Measurements from ENCODE around the gene KAT7.
"Not testable (repeated sequence)": the region's sequence is repeated elsewhere in the genome, so short reads cannot be mapped to it uniquely, and the experiment has no call there.

Gene KAT7

DNA sequence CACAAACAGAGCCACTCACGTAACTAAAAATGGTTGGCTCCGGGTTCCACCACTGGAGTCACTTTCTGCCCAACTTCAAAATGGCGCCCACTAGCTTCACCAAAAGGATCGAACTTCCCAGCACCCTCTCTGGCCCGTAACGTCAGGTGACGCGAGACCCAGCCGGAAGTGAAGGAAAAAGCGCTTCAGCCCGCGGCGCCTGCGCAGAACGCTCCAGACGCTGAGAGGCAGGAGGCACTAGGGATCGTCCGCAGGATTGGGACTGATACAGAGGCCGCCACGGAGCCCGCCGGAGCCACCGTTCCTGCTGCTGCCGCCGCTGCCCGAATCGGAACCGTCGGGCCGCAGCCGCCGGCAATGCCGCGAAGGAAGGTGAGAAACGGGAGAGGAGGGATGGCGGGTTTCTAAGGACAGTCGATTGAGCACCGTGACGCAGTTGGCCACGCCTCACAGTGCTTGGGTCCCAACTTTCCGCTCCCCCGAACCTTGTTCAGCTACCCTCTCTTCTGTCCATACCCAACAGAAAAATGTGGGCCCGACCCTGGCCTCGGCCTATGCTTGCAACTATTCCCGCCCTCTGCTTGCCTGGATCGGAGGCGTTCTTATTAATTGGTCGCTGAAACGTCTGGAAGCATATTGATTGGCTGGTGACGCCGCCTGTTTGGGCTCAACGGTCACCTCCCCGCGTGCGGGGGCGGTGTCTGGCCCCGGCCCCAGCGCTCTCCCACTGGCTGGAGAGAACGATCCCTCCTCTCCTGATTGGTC, at the start of gene KAT7:
KAT7 (plus strand) TSS at position 204 of the 765 bp plus-strand sequence; CDS start at position 358, 154 bp downstream.
- peak; percentile 99 for DNase-seq

DNA sequence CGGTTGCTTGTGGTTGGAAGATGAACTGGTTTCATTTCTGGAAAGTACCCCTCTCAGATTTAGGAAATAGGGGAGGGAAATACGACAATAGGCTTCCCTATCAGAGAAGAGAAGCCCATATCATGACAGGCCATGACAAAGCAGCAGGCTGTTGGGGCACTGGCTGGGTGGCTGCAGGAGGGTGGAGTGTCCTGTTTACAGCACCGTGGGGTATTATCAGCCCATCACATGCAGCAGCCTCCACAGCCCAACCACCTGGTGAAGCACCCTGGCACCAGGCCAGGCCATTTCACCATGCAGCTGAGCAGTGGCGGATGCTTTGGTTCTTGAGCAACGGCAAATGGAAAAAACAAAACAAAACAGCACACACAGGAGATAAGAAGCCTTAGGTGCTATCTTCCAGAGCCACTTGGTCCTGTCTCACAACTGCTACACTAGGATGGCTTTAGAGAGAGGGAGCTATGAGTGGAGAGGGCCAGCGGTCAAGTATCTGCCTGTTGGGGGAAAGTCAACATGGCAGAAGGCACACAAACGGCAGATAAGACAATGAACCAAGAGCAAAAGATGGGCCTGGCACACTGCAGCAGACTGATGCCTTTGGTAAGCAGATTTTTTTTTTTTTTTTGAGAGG, 48.7 kb upstream of the KAT7 start:
- no peak for DNase-seq

DNA sequence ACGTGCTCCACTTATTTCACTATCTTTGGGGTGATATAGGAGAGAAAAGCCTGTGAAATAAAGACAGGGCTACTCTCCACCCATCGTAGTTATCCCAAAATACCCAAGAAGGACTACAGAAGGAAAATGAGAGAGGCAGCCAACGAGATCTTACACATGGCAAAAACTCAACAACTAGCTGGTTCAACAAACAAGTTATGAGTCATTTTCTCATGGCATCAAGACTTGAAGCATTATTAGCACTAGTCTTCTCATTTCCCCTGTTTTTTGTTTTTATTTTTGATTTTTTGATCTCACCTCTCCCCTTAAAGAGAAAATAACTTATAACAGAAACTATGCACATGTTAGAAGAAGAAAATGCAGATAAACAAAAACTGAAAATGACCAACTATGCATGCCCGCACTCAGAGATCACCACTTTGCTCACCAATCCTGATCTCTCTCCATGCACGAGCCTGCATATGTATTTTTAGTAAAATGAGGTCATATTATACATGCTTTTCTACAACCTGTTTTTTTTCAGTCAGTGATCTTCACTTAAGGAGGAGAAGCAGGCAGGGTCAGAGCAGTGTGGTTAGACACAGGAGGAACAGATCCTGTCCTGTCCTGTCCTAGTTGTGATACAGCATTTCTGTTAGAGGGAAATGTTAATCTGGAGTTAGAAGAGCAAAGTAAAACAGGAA, 47.3 kb upstream of the KAT7 start:
- no peak for DNase-seq

DNA sequence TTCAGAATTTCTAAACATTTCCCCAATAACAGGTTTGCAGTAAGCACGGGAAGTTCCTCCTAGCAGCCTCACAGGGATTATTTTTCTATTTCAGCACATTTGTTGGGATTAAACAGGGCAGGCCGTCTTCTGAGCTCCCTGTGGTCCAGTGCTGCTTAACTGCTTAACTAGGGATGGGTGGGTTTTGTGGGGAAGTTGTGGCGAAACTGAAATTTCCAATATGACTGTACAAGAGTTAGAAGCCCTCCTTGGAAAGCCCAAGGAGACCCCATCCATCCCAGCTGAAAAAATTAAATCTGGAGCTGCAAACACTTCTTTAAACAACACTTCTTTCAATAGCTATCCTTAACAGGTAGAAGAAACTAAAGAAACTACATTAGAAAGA, 46.8 kb upstream of the KAT7 start:
- no peak for DNase-seq

DNA sequence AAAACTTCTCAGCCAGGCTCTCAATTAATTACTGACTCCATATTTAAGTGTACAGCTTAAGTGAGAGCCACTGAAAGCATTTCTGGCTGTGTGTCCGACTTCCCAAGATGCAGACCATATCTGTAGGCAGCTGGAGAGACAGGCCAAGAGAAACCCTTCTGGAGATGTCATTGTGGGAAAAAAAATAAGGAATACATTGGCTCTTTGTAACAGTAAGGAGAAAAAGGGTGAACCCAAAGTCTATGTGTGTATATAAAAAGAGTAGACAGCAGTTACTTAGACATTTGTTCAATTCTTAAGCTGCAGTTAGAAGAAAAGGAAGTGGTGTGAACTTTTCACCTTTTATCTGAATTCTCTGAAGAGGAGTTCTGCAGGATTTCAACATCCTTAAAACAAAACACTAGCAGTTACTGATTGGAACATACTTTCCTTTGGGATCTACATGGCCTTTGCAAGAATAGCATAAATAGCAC, 46.3 kb upstream of the KAT7 start:
- DNase-seq = no peak

DNA sequence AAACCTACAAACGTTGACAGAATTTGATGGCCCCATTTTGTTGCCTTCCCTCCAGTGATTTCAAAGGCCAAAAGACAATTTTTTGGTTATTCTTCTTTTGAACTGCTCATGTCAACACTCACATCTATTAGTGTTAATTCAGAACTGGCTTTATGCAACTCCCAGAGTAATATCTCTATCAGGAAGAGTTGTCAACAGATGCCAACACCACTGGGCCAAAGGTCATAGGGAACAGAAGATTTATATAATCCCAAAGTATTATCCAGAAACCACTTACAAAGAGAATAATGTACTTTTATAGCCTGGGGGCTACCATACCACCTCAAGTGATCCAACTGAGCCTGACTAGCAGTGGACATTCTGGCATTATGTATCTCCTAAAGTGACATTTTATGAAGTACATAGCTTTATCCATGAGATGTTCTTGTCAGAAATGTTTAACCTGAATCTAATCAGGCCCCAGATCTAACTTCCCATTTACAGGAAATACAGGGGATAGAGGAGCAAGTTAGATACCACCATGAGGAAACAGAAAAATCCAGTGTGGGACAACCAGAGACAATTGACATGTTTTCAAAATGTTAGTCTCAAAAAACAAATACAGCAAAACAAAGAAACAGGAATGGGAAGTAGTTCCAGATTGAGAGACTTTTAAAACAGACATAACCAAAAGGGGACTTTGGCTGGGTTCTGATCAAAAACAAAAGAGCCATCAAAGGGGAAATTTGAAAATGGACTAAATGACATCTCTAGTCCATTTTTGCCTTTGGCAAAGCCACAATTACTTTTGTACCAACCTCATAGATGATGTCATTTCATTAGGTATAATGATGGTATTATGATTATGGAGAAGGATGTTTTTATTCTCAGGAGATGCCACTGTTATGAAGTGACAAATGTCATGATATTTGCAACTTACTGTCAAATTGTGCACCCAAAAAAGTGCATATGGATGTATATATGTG, 43.0 kb upstream of the KAT7 start:
- DNase-seq = no peak

DNA sequence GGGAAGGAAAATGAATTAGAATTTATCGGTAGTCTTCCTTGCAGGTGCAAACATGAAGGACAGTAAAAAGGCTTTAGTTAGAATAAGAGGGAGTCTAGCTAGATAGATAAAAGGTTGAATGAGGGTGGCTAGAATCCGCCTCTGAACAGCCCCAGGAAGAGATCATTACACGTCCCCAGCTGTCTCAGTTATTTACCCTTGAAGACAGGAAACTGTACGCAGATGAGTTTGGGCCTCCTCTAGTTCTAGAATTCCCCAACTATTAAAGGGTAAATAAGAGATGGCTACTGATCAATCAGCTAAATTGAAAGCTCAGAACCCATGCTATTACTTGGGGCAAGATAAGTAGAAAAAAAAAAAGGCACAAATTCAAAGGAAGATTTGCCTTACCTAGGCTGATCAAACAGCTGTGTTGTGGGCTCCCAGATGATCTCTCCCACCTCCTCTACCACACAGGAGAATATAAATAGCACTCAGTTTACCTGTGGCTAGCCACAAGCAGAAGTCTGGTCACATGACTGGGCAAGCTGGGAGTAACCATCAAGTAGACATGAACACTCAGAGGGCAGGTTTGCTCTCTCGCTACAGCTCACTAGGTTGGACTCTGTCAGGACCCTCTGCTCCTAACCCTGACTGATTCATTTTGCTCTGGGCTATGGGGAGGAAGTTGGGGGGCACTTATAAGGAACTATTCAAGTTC, 41.5 kb upstream of the KAT7 start:
- no peak for DNase-seq

DNA sequence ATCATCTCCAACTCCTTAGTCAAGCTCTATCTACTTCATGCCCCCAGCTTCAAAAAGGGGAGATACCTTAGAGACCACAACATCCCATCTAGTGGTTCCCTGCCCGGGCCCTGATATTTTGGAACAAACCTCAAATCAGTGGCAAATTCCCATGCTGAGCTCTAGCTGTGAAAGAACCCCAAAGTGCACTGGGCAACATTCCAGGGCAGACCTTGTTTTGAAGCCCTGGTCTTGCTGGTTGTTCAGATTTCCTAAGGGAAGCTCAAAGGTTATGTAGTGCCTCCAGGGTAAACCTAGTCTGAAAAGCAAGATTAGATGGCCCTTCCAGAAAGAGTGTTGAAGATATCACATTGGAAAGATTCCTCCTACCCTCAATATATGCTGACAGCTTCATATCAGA, 40.8 kb upstream of the KAT7 start:
- no peak for DNase-seq

DNA sequence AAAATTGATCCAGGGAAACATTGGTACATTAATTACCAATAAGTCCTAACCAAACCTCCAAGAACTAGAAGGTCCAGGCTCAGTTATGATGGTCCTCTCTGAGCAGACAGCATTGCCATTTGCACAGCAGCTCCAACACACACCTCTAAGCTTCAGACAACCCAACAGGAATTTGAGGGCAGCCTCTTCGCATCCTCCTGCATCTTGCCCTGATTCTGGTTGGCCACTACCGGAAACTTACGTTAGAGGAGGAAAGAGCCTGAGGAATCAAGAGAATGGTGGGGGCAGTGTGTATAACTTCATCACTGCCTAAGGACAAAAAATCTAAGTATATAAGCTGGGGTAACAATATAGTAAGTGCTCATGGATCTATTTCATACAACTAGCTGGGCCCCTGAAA, 40.3 kb upstream of the KAT7 start:
- DNase-seq = no peak

DNA sequence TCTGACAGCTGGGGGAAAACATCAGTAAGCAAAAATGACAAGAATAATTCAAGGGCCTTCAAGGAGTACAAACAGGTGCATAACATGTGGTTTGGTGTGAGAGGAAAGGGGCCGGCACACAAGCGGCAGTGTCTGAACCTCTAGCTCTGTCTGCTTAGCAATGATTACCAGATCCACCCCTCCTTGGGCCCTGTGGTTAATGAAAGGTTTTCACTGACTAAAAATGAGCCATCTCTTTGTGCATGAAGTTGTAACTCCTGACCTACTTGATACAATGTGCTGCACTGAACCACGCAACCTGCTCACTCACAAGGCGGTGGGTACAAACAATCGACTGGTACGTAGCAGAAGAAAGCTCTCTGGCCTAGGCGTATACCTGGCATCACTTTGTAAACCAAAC, 39.7 kb upstream of the KAT7 start:
- DNase-seq = no peak

DNA sequence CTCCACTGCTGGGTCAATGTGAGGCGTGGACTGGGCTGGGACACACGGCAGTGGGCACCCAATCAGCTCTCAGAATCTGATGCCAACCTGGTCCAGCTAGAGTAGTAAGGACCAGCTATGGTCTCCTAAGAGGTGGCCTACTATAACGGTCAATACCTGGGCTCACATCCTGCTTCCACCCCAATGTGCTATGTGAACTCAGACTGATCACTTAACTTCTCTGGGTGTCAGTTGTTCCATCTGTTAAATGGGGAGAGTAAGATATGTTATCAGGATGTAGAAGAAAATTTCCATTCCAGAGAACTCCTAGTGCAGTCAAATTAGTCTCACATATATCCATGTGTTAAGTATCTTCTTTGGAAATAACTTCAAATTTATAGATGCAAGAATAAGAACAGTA, 38.8 kb upstream of the KAT7 start:
- no peak for DNase-seq

DNA sequence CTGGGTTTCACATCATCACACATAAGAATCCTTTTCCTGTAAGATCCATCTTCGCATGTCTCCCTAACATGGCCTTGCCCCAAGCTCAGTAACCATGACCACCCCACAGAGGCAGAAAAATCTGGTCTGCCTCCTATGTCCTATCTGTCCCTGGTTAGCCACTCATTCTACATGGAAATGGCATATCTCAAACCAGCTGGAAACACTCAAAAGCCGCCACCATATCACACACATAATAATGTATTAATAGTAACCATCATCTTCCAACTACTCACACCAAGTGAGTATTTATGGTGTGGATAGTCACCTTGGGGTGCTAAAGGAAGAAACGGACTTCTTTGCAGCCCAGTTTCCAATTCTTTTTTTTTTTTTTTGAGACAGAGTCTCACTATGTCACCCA, 36.0 kb upstream of the KAT7 start:
- no peak for DNase-seq

DNA sequence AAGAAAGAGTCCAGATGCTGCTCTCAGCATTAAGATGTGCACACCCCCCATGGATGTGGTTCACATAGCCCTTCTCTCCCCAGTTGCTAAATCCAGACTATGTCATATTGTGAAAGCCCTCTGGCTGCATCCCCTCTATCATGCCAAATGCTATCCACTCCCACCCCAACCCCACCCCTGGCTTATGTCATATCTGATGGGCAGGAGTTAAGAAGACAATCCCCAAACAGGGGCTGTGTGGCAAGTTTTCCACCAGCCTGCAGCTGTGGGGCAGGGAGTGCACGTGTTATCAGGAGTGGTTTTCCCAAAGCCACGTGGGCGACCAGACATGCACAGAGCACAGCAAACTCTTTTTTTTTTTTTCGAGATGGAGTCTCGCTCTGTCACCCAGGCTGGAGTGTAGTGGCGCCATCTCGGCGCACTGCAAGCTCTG, 34.5 kb upstream of the KAT7 start:
- no peak for DNase-seq

DNA sequence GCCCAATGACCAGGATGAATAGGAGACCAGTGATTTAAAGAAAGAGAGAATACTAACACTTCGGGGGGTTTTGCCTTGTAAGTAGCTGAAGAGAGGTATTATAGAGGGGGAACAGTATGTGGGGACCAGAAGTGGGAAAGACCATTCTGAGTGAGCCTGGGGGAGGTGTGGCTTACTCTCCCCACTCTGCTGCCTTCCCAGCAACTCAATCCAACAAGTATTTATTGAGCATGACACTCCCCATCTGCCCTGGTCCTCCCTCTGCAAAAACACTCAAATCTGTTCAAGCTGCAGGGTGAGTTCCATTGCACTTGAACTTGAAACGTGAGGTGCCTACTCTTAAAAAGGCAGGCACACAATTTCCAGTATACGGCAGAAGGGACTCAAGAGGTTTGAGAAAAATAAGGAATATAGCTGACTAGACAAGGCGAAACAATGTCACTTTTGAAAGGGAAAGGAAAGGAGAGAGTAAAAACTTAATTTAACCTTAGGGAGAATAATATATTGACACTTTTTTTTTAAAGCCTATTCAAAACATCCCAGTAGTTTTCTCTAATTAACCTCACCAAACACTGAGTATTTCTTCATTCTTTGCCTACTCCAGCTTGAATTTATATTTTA, 32.7 kb upstream of the KAT7 start:
- peak; percentile 24 for DNase-seq

DNA sequence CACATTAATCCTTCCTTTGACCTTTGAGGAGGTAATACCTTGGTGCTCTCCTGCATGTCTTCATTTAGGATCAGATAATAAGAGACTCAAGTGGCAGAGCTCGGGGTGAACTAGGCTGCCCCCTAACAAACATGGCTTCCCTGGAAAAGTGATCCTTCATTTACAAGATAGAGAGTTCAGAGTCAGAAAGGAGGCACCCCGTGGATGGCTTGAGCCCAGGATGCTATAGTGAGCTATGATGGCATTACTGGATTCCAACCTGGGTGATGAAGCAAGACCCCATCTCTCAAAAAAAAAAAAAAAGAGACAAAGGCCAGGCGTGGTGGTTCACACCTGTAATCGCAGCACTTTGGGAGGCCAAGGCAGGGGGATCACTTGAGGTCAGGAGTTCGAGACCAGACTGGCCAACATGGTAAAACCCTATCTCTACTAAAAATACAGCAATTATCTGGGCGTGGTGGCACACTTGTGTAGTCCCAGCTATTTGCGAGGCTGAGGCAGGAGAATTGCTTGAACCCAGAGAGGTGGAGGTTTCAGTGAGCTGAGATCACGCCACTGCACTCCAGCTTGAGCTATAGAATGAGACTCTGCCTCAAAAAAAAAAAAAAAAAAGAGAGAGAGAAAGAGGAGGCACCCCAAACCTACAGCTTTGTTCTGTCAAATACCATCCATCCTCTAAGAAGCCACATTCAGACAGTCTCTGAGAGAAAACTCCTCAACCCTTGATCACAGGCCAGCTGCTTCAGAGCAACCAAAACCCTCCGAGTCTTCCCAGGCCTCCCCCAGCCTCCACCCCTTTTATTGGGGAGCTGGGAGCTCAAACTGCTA, 31.9 kb upstream of the KAT7 start:
- DNase-seq = no peak

DNA sequence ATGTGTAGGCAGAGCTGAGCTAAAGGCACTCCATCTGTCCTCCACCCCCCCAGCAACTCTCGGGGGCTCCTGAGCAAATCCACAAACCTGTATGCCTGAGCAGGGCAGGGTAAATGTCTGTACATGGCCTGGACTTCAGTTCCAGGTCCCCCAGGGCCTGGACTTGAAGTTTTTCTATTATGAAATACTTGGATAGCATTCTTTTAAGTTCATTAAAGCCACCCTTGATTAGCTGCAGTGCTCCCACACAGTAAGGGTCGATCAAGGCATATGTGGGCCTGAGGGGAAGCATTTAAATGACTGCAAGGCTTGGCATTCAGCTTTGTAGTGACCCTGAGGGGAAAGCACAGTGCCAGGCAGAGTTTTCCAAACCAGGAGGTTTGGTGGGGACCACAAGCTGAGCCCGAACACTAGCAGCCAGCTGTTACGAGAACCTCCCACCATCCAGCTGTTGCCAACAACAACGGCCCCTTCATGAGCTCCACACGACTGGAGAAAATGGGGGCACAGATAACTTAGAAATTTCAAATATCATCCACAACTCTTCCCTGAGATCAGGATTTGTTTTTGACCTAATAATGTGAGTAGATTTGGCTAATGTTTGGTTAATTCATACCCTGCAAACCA, 31.2 kb upstream of the KAT7 start:
- DNase-seq = no peak

DNA sequence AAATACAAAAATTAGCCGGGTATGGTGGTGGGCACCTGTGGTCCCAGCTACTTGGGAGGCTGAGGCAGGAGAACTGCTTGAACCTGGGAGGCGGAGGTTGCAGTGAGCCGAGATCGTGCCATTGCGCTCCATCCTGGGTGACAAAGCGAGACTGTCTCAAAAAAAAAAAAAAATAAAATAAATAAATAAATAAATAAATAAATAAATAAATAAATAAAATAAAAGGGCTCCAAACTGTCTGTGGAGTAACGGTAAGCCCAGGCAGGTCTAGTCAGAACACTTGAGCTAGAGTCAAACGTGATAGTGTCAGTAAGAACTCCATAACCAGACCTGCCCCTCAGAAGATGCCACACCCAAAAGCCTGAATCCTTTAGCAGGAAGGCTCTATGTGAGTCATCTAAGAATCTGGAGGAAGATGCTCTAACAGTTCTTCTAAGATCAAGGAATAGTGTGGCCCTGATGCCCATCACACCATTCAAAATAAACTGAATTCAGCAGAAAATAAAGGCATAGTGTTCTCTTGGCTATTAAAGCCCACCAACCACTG, 29.9 kb upstream of the KAT7 start:
- DNase-seq = not testable (repeated sequence)

DNA sequence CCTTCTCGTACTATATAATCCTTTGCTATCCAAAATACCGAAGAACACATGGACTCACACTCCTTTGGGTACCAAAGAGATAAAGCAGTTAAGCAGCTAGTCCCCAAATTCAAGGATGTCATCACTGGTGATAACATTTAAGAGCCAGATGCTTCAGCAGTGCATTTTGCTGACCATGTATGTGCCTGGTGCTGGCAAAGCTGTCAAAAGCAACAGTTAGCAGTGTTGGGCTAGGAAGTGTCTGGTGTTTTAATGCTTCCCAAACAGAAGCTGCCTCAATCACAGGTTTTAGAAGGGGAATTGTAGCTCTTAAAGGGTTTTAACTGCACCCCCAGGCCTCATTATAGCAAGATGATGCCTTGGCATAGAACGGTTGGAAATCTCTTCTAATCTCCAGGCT, 29.3 kb upstream of the KAT7 start:
- no peak for DNase-seq

DNA sequence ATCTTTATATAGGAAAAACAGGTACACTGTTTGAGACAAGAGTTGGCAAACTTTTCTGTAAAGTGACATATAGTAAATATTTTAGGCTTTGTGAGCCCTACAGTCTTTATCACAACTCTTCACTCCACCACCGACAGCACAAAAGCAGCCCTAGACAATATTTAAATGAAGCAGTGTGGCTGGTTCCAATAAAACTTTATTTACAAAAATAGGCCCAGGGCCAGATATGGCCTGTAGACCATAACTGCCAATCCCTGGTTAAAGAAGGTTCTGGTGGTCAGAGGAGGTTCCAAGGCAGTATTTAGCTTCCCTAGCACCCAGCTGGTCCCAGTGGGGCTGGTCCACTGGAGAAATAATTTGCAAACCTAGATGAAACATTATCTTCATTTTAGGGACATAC, 28.2 kb upstream of the KAT7 start:
- DNase-seq = no peak
